Kidney (tissue), 14 donors: ENCODE data around the gene KIF24. TPM values are rescaled to one million over a fixed set of nuclear protein-coding genes. Genes with fewer than 3 reads are reported as not detected.
"Not testable (repeated sequence)": the region's sequence is repeated elsewhere in the genome, so short reads cannot be mapped to it uniquely, and the experiment has no call there.

Experiments used
- DNase-seq, 5 donors: peaks; one replicate each; pipeline ENCODE4 v3.0.0-alpha.2; 2013 to 2020
- FAIRE-seq: peaks from 2 replicates; lab custom pipeline; 2012; peaks lifted over from hg19 to GRCh38; lab: Jason Lieb, UNC
- H3K27ac ChIP-seq, 2 donors: one replicate each; pipeline ENCODE4 v1.7.0; 2013; ENCODE audit warnings: low read depth in 2 of 2, low read length in 2 of 2, inconsistent platforms in 1 of 2
- H3K27me3 ChIP-seq: one replicate; pipeline ENCODE4 v1.7.1; 2013; ENCODE audit warnings: low read length, inconsistent platforms; ENCODE audit not compliant: control insufficient read depth, insufficient read depth
- H3K36me3 ChIP-seq, 3 donors: one replicate each; pipeline versions ENCODE4 v1.7.0 to v1.7.1; 2013; ENCODE audit warnings: low read length in 3 of 3, control low read depth in 1 of 3, inconsistent platforms in 1 of 3; ENCODE audit not compliant: insufficient read depth in 3 of 3, control insufficient read depth in 2 of 3
- H3K4me1 ChIP-seq, 3 donors: one replicate each; pipeline versions ENCODE4 v1.7.0 to v1.7.1; 2013; ENCODE audit warnings: low read length in 3 of 3, inconsistent platforms in 1 of 3, low read depth in 1 of 3; ENCODE audit not compliant: control insufficient read depth in 2 of 3, insufficient read depth in 2 of 3
- H3K4me3 ChIP-seq, 3 donors: one replicate each; pipeline versions ENCODE4 v1.7.0 to v1.8.1; 2013; ENCODE audit warnings: low read length in 3 of 3, control low read depth in 1 of 3, inconsistent platforms in 1 of 3
- H3K9ac ChIP-seq, 3 donors: one replicate each; pipeline versions ENCODE4 v1.7.0 to v1.7.1; 2013; ENCODE audit warnings: low read length in 3 of 3, control low read depth in 1 of 3, inconsistent platforms in 1 of 3
- H3K9me3 ChIP-seq, 3 donors: one replicate each; pipeline versions ENCODE4 v1.7.0 to v1.7.1; 2013; ENCODE audit warnings: low read length in 3 of 3, control low read depth in 1 of 3, inconsistent platforms in 1 of 3; ENCODE audit not compliant: control insufficient read depth in 2 of 3, insufficient read depth in 1 of 3
- intact Hi-C: fragments of 100-400 bp; cut with DNase I; formaldehyde crosslinking; loops from one replicate; pipeline ENCODE4 v1.11.1; 2022
- polyA plus RNA-seq: library from polyadenylated mRNA; stranded (reverse); fragments of 350-450 nt; fragmentation: Illumina TruSeq; extraction: RNeasy Lipid Tissue Mini Kit (QIAGEN cat#74804); gene quantifications from one replicate; pipeline ENCODE4 v1.2.3, GENCODE V29; 2014; ENCODE audit warnings: low read depth, low replicate concordance; ENCODE audit not compliant: insufficient read depth
- total RNA-seq: library from RNA; stranded (reverse); fragmentation: NEBNext Ultra II Directional; extraction: Animal tissue kit (Norgen Biotek cat#: 25700); gene quantifications from one replicate; pipeline ENCODE4 v1.2.1, GENCODE V29; 2021
- TF ChIP-seq, protein P1 (sequence below): IDR thresholded peaks from 3 replicates; pipeline ENCODE4 v1.5.1; 2012; ENCODE audit warnings: mild to moderate bottlenecking, moderate library complexity, borderline replicate concordance; ENCODE audit not compliant: insufficient read depth; ENCODE audit errors: extremely low read depth
- donor health status: control.
- donor health status: control.
- donor health status: control.
- donor health status: control.
- donor health status: control.
- donor health status: DM: yes; HTN: yes; CAD: no.
- donor health status: Normal renal cell carcinoma (clear cell type).

The KIF24 gene
- total and polyA plus RNA-seq, 2 donors from 2014 or later: 0.58 to 2.8 TPM

DNA sequence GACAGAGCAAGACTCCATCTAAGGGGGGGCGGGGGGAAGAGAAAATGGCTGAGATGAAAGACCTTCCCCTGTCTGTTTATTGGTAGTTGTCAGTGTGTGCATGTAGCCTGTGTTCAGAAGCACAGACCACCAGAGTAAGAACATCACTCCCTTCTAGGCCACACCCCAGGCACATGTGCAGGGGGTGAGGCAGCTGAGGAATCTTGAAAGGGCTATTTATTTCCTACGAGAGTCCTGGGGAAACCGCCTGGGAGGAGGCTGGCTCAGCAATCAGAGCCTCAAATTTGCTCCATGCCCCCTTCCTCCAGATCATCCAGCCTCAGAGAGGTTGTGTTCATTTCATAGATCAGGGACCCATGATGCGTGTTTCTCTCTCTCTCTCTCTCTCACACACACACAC, 40.6 kb upstream of the KIF24 start:
- Histone ChIP-seq H3K9me3 (no peaks in the 10 kb centered on the region), H3K27ac (no peak overlapping the region), H3K9ac (no peak overlapping the region), H3K27me3 (peaks cover 4% of the 10 kb centered on the region), H3K4me3 (no peak overlapping the region), H3K36me3 (peaks cover 0 to 14% (median 0%) of the 10 kb centered on the region in 3 donors), H3K4me1 (peaks cover 0 to 9% (median 5%) of the 10 kb centered on the region in 3 donors)
- DNase-seq (no peak), FAIRE-seq (no peak)
- intact Hi-C loops: no loop called here
- TF ChIP-seq, protein P1, sequence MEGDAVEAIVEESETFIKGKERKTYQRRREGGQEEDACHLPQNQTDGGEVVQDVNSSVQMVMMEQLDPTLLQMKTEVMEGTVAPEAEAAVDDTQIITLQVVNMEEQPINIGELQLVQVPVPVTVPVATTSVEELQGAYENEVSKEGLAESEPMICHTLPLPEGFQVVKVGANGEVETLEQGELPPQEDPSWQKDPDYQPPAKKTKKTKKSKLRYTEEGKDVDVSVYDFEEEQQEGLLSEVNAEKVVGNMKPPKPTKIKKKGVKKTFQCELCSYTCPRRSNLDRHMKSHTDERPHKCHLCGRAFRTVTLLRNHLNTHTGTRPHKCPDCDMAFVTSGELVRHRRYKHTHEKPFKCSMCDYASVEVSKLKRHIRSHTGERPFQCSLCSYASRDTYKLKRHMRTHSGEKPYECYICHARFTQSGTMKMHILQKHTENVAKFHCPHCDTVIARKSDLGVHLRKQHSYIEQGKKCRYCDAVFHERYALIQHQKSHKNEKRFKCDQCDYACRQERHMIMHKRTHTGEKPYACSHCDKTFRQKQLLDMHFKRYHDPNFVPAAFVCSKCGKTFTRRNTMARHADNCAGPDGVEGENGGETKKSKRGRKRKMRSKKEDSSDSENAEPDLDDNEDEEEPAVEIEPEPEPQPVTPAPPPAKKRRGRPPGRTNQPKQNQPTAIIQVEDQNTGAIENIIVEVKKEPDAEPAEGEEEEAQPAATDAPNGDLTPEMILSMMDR: no peak

DNA sequence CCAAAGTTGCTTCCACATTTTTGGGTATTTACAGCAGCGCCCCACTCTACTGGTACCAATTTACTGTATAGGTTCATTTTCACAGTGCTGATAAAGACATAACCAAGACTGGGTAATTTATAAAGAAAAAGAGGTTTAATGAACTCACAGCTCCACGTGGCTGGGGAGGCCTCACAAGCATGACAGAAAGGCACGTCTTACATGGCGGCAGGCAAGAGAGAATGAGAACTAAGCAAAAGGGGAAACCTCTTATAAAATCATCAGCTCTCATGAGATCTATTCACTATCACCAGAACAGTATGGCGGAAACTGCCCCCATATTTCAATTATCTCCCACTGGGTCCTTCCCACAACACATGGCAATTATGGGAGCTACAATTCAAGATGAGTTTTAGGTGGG, 39.7 kb upstream of the KIF24 start:
- H3K27ac ChIP-seq, H3K9me3 ChIP-seq, H3K27me3 ChIP-seq, H3K4me3 ChIP-seq, DNase-seq, H3K4me1 ChIP-seq, intact Hi-C loops, H3K9ac ChIP-seq, FAIRE-seq: not testable (repeated sequence)
- H3K36me3 ChIP-seq: peaks cover 0 to 14% (median 0%) of the 10 kb centered on the region in 3 donors

DNA sequence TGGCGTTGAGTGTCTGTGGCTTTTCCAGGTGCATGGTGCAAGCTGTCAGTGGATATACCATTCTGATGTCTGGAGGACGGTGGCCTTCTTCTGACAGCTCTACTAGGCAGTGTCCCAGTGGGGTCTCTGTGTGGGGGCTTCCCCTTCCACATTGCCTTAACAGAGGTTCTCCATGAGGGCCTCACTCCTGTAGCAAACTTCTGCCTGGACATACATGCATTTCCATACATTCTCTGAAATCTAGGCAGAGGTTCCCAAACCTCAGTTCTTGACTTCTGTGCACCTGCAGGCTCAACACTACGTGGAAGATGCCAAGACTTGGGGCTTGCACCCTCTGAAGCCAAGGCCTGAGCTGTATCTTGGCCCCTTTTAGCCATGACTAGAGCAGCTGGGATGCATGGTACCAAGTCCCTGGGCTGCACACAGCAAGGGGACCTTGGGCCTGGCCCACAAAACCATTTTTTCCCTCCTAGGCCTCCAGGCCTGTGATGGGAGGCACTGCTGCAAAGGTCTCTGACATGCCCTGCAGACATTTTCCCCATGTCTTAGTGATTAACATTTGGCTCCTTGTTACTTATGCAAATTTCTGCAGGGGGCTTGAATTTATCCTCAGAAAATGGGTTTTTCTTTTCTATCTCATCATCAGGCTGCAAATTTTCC, 38.8 kb upstream of the KIF24 start:
- H3K4me3 ChIP-seq, H3K4me1 ChIP-seq, H3K9ac ChIP-seq, H3K27ac ChIP-seq, FAIRE-seq, intact Hi-C loops, H3K27me3 ChIP-seq, H3K9me3 ChIP-seq, DNase-seq: not testable (repeated sequence)
- peaks cover 0 to 14% (median 0%) of the 10 kb centered on the region in 3 donors for H3K36me3 ChIP-seq

DNA sequence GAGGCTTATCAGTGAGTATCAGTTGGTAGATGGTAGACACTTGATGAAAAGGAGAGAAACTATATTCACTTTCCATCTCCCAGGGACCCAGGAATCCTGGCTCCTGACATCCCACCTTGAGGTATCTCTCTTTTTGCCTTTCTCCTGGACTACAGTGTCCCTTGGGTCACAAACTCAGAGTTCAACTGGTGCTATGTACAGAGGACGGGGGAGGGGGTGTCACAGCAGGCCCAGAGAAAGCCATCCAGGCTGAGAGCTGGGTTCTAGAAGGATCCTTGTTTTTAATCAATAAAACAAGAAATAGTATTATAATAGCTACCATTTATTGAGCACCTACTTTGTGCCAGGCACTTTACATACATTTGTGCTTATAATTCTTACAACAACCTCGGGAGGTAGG, 37.3 kb upstream of the KIF24 start:
- Histone ChIP-seq H3K4me3 (no peak overlapping the region), H3K27me3 (no peaks in the 10 kb centered on the region), H3K4me1 (peaks cover 0 to 5% (median 5%) of the 10 kb centered on the region in 3 donors), H3K9me3 (no peaks in the 10 kb centered on the region), H3K9ac (no peak overlapping the region), H3K27ac (no peak overlapping the region), H3K36me3 (peaks cover 0 to 7% (median 0%) of the 10 kb centered on the region in 3 donors)
- FAIRE-seq (no peak), DNase-seq (no peak)
- intact Hi-C loops: no loop called here
- TF ChIP-seq, protein P1: no peak
